Panc1 (cell line): Measurements from ENCODE around the gene MUC5B. TPM values are rescaled to one million over a fixed set of nuclear protein-coding genes. Genes with fewer than 3 reads are reported as not detected.
"Not testable (repeated sequence)": the region's sequence is repeated elsewhere in the genome, so short reads cannot be mapped to it uniquely, and the experiment has no call there.

Experiments used
- ATAC-seq: fragments of 200-7000 bp; cut with Tn5 transposase; 2 replicates; pipeline ENCODE4 v1.9.1; 2020; ENCODE audit warnings: mild to moderate bottlenecking, moderate library complexity
- BruUV-seq: library from RNA; stranded (reverse); fragments of 400-500 nt; replicated peaks from 2 replicates; lab custom pipeline; 2021; lab: Mats Ljungman, UMichigan
- CTCF ChIA-PET: fragments of 300-600 bp; sonication (Branson Sonifier 250); formaldehyde crosslinking; loops from one replicate; lab custom pipeline; 2022; ENCODE audit warnings: antibody characterized with exemption; lab: Charles Lee
- POLR2A ChIA-PET: fragments of 300-600 bp; sonication (Branson Sonifier 250); formaldehyde crosslinking; loops from one replicate; lab custom pipeline; 2022; ENCODE audit warnings: antibody characterized with exemption; lab: Charles Lee
- DNase-seq: peaks from one replicate; pipeline ENCODE4 v3.0.0-alpha.2; 2010; ENCODE audit warnings: low read depth, low spot score
- H3K27ac ChIP-seq: 2 replicates; pipeline ENCODE4 v1.5.1; 2011; ENCODE audit warnings: mild to moderate bottlenecking, low read length, inconsistent platforms
- H3K27me3 ChIP-seq: fragments of 200-500 bp; sonication (Bioruptor generic); 2 replicates; pipeline ENCODE4 v1.6.0; 2014; ENCODE audit warnings: low read length, inconsistent platforms; ENCODE audit not compliant: control insufficient read depth, insufficient read depth
- H3K36me3 ChIP-seq: fragments of 200-500 bp; sonication (Bioruptor generic); 2 replicates; pipeline ENCODE4 v1.5.1; 2014; ENCODE audit warnings: inconsistent platforms, mild to moderate bottlenecking, low read length, moderate library complexity; ENCODE audit not compliant: control insufficient read depth, insufficient read depth
- H3K4me1 ChIP-seq: 2 replicates; pipeline ENCODE4 v1.5.1; 2011; ENCODE audit warnings: inconsistent platforms, mild to moderate bottlenecking, low read length, moderate library complexity; ENCODE audit not compliant: control insufficient read depth, insufficient read depth
- H3K4me3 ChIP-seq, 2 experiments: 2 replicates each; pipeline ENCODE4 v1.5.1; 2011 to 2012; ENCODE audit warnings: low read depth in 2 of 2, low read length in 2 of 2, mild to moderate bottlenecking in 2 of 2, inconsistent platforms in 1 of 2, moderate library complexity in 1 of 2
- H3K9me3 ChIP-seq: fragments of 200-500 bp; sonication (Bioruptor generic); 2 replicates; pipeline ENCODE4 v1.5.1; 2014; ENCODE audit warnings: low read depth, mild to moderate bottlenecking, inconsistent platforms, low read length, moderate library complexity; ENCODE audit not compliant: control insufficient read depth, insufficient read depth
- CTCF ChIP-seq: fragments of 450-650 bp; IDR thresholded peaks from 2 replicates; pipeline ENCODE4 v1.5.1; 2017; ENCODE audit warnings: mild to moderate bottlenecking
- POLR2AphosphoS5 ChIP-seq: IDR thresholded peaks from 2 replicates; pipeline ENCODE4 v1.6.1; 2012; ENCODE audit warnings: mild to moderate bottlenecking, low read depth, low read length, moderate library complexity
- SIN3A ChIP-seq: IDR thresholded peaks from 2 replicates; pipeline ENCODE4 v1.6.1; 2012; ENCODE audit warnings: low read depth, mild to moderate bottlenecking, low read length, moderate library complexity, borderline replicate concordance; ENCODE audit not compliant: insufficient read depth
- TCF7L2 ChIP-seq: IDR thresholded peaks from 2 replicates; pipeline ENCODE4 v1.6.1; 2011; ENCODE audit warnings: mild to moderate bottlenecking, low read depth, low read length, inconsistent platforms
- in situ Hi-C: cut with HindIII; loops from 2 replicates; pipeline ENCODE4 v1.10.0; 2016; ENCODE audit warnings: low sequenced_read_pairs, low pct_unique_long_range_greater_than_20kb
- intact Hi-C: fragments of 100-400 bp; cut with micrococcal nuclease; formaldehyde crosslinking; loops from one replicate; pipeline ENCODE4 v1.10.0; 2022; ENCODE audit not compliant: unreplicated experiment
- total RNA-seq: library from RNA; stranded (reverse); gene quantifications from one replicate; pipeline ENCODE4 v1.2.1, GENCODE V29; 2021; ENCODE audit not compliant: unreplicated experiment
- TF ChIP-seq, protein P1 (sequence below), 2 experiments: IDR thresholded peaks; 2 replicates each; pipeline ENCODE4 v1.6.1; 2011 to 2012; ENCODE audit warnings: low read depth in 2 of 2, control low read depth in 1 of 2, low read length in 1 of 2, mild to moderate bottlenecking in 1 of 2, moderate library complexity in 1 of 2; ENCODE audit not compliant: insufficient read depth in 1 of 2

Gene MUC5B
- total RNA-seq, 1 experiment from 2014 or later, result 1.2 TPM

- intact Hi-C loops (no loop called here), in situ Hi-C loops (no loop called here)
- Histone ChIP-seq H3K4me3 (no peak overlapping the region), H3K36me3 (no peaks in the 10 kb centered on the region), H3K27ac (no peak overlapping the region), H3K9me3 (peaks cover 21% of the 10 kb centered on the region; the same call in 1 of the 2 replicates), H3K4me1 (no peaks in the 10 kb centered on the region), H3K27me3 (no peaks in the 10 kb centered on the region; the same call in 1 of the 2 replicates)
- TF ChIP-seq TCF7L2 (no peak), POLR2AphosphoS5 (no peak), SIN3A (no peak), CTCF (no peak)
- TF ChIP-seq, protein P1, sequence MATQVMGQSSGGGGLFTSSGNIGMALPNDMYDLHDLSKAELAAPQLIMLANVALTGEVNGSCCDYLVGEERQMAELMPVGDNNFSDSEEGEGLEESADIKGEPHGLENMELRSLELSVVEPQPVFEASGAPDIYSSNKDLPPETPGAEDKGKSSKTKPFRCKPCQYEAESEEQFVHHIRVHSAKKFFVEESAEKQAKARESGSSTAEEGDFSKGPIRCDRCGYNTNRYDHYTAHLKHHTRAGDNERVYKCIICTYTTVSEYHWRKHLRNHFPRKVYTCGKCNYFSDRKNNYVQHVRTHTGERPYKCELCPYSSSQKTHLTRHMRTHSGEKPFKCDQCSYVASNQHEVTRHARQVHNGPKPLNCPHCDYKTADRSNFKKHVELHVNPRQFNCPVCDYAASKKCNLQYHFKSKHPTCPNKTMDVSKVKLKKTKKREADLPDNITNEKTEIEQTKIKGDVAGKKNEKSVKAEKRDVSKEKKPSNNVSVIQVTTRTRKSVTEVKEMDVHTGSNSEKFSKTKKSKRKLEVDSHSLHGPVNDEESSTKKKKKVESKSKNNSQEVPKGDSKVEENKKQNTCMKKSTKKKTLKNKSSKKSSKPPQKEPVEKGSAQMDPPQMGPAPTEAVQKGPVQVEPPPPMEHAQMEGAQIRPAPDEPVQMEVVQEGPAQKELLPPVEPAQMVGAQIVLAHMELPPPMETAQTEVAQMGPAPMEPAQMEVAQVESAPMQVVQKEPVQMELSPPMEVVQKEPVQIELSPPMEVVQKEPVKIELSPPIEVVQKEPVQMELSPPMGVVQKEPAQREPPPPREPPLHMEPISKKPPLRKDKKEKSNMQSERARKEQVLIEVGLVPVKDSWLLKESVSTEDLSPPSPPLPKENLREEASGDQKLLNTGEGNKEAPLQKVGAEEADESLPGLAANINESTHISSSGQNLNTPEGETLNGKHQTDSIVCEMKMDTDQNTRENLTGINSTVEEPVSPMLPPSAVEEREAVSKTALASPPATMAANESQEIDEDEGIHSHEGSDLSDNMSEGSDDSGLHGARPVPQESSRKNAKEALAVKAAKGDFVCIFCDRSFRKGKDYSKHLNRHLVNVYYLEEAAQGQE (IDR thresholded peaks at IDR 0.05; ENCODE audit: insufficient read depth in 1 of 2, low read depth in 2 of 2, low read length in 1 of 2), result no peak
- DNase-seq (no peak), ATAC-seq (no peak)
- BruUV-seq, result no TSS peak
- ChIA-PET CTCF (no interaction called here), POLR2A (no interaction called here)
These were observed 11.0 kb upstream of the MUC5B start for GRCh38 chr11:1211838-1212237.

- BruUV-seq, H3K27ac ChIP-seq, H3K27me3 ChIP-seq, ATAC-seq, POLR2A ChIA-PET, in situ Hi-C loops, H3K4me3 ChIP-seq, intact Hi-C loops, H3K4me1 ChIP-seq, DNase-seq, H3K36me3 ChIP-seq: not testable (repeated sequence)
- CTCF ChIA-PET, result interaction anchor here (0.7 kb wide), 1 partner anchor 14 kb away, joined by 3 read pairs; no protein-coding TSS in a partner anchor
- peaks cover 16% of the 10 kb centered on the region; the same call in 1 of the 2 replicates for H3K9me3 ChIP-seq
These were observed 7.0 kb upstream of the MUC5B start for GRCh38 chr11:1215826-1216225.

DNA sequence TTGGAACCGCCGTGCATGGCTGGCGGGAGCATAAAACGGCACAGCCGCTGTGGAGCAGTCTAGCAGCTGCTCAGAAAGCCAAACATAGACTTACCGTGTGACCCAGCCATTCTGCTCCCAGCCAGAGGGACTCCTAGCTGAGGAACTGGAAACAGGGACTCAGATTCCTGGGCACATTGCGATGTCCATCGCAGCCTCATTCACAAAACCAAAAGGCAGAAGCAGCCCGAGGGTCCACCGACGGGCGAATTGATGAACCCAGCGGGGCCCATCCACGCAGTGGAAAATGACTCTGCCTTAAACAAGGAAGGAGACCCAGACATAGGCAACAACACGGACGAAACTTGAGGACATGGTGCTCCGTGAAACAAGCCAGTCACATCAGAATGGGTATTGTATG, 5.7 kb upstream of the MUC5B start:
- Histone ChIP-seq H3K9me3 (peaks cover 3% of the 10 kb centered on the region; the same call in 1 of the 2 replicates), H3K4me1 (peaks cover 4% of the 10 kb centered on the region; the same call in 1 of the 2 replicates), H3K27me3 (no peaks in the 10 kb centered on the region; the same call in 1 of the 2 replicates), H3K27ac (no peak overlapping the region), H3K4me3 (no peak overlapping the region), H3K36me3 (no peaks in the 10 kb centered on the region)
- ChIA-PET CTCF (no interaction called here), POLR2A (interaction anchor here (0.7 kb wide), 1 partner anchor 358 kb away, joined by 6 read pairs; no protein-coding TSS in a partner anchor)
- intact Hi-C loops (no loop called here), in situ Hi-C loops (no loop called here)
- DNase-seq (no peak), ATAC-seq (no peak)
- no peak for TF ChIP-seq CTCF
- TF ChIP-seq TCF7L2, result no peak
- TF ChIP-seq SIN3A, result no peak
- TF ChIP-seq, protein P1 (IDR thresholded peaks at IDR 0.05; ENCODE audit: insufficient read depth in 1 of 2, low read depth in 2 of 2, low read length in 1 of 2), result no peak
- BruUV-seq, result no TSS peak
